Measurements from ENCODE around the gene RHOC. TPM values are rescaled to one million over a fixed set of nuclear protein-coding genes. Genes with fewer than 3 reads are reported as not detected.
"Not testable (repeated sequence)": the region's sequence is repeated elsewhere in the genome, so short reads cannot be mapped to it uniquely, and the experiment has no call there.

The RHOC gene
- total RNA-seq, 1 experiment from 2014 or later, result 405 TPM

DNA sequence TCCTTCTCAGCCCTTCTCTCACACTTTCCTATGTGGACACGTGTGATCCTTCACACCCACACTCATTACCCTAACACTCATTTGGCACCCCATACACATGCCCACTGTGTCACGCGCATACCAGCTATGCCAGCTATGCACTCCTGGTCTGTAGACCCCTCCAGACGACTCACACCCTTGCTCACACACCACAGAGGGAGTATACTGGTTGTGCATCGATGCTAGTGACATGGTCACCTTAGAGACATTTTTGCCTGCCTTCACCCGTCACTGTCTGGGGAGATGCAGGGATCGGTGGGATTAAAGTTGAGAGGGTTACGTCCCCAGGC, 16.5 kb upstream of the RHOC start:
- CTCF ChIA-PET, result no interaction called here
- no peaks in the 10 kb centered on the region for H3F3A ChIP-seq (ENCODE audit: low read length, unreplicated experiment)
- no peak overlapping the region for H3K4me3 ChIP-seq (ENCODE audit: low read length)
- no peak for ATAC-seq
- BruUV-seq (replicated peaks), result no TSS peak
- H3K4me1 ChIP-seq (ENCODE audit: insufficient read depth, low read length), result peaks cover 3% of the 10 kb centered on the region; the same call in 1 of the 2 replicates
- no peak overlapping the region for H3K27ac ChIP-seq (ENCODE audit: low read length)
- H4K20me1 ChIP-seq (ENCODE audit: low read length), result no peaks in the 10 kb centered on the region
- H2AFZ ChIP-seq (ENCODE audit: low read length), result no peak overlapping the region
- intact Hi-C loops (cut with micrococcal nuclease), result no loop called here
- H3K27me3 ChIP-seq (ENCODE audit: low read length), result no peaks in the 10 kb centered on the region
- POLR2A ChIA-PET (ENCODE audit: unreplicated experiment), result no interaction called here
- H3K4me2 ChIP-seq (ENCODE audit: low read length), result no peak overlapping the region
- DNase-seq, result no peak
- H3K9me2 ChIP-seq (replicated peaks; ENCODE audit: low read length), result no peaks in the 10 kb centered on the region
- no peaks in the 10 kb centered on the region for H3K79me2 ChIP-seq (ENCODE audit: low read length)
- no peak overlapping the region for H3K9ac ChIP-seq (ENCODE audit: low read length)
- TF ChIP-seq EZH2 (IDR thresholded peaks at IDR 0.05; ENCODE audit: low read length, unreplicated experiment) (no peak), EZH2phosphoT487 (IDR thresholded peaks at IDR 0.05; ENCODE audit: borderline replicate concordance, low read length) (no peak), CTCF (conservative IDR thresholded peaks at IDR 0.05; ENCODE audit: low read depth, low read length) (no peak)
- H3K36me3 ChIP-seq (ENCODE audit: low read depth, low read length), result no peaks in the 10 kb centered on the region
- no peaks in the 10 kb centered on the region for H3K9me3 ChIP-seq (ENCODE audit: low read length)

GRCh38 chr1:112722601-112723510, 15.9 kb upstream of the RHOC start:
- BruUV-seq (replicated peaks), result no TSS peak
- Histone ChIP-seq H3K36me3 (ENCODE audit: low read depth, low read length) (no peaks in the 10 kb centered on the region), H3F3A (ENCODE audit: low read length, unreplicated experiment) (no peaks in the 10 kb centered on the region), H4K20me1 (ENCODE audit: low read length) (no peaks in the 10 kb centered on the region), H3K9me3 (ENCODE audit: low read length) (no peaks in the 10 kb centered on the region), H3K4me2 (ENCODE audit: low read length) (no peak overlapping the region), H3K79me2 (ENCODE audit: low read length) (no peaks in the 10 kb centered on the region), H3K27me3 (ENCODE audit: low read length) (no peaks in the 10 kb centered on the region), H3K4me1 (ENCODE audit: insufficient read depth, low read length) (peaks cover 3% of the 10 kb centered on the region; the same call in 1 of the 2 replicates), H3K4me3 (ENCODE audit: low read length) (no peak overlapping the region), H3K9ac (ENCODE audit: low read length) (no peak overlapping the region), H3K9me2 (replicated peaks; ENCODE audit: low read length) (no peaks in the 10 kb centered on the region), H2AFZ (ENCODE audit: low read length) (no peak overlapping the region), H3K27ac (ENCODE audit: low read length) (no peak overlapping the region)
- DNase-seq (no peak), ATAC-seq (no peak)
- CTCF ChIA-PET, result no interaction called here
- no peak for TF ChIP-seq CTCF (conservative IDR thresholded peaks at IDR 0.05; ENCODE audit: low read depth, low read length)
- TF ChIP-seq EZH2phosphoT487 (IDR thresholded peaks at IDR 0.05; ENCODE audit: borderline replicate concordance, low read length), result no peak
- TF ChIP-seq EZH2 (IDR thresholded peaks at IDR 0.05; ENCODE audit: low read length, unreplicated experiment), result no peak
- POLR2A ChIA-PET (ENCODE audit: unreplicated experiment), result no interaction called here
- intact Hi-C loops (cut with micrococcal nuclease), result no loop called here

DNA sequence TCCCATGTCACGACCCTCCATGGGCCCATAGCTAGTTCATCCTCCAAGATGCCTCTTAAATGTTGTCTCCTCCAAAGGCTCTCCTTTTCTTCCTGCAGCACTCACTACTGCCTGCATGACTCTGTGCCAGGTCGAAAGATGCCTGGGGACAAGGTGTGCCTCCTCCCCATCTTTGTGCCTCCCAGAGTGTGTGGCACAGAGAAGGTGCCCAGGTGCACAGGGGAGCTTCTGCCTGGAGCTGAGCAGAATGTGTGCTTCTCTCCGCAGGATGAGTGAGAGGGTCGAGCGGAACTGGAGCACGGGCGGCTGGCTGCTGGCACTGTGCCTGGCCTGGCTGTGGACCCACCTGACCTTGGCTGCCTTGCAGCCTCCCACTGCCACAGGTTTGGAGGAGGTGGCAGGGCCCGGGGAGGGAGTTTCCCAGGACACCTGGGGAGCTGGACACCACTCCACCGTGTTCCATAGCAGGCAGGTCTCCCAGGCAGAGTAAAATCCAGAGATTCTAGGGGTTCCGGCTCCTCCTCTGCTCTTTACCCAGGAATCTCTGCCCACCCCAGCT, 15.1 kb upstream of the RHOC start:
- DNase-seq, result no peak
- H3K4me3 ChIP-seq (ENCODE audit: low read length), result no peak overlapping the region
- no peaks in the 10 kb centered on the region for H4K20me1 ChIP-seq (ENCODE audit: low read length)
- no peaks in the 10 kb centered on the region for H3K36me3 ChIP-seq (ENCODE audit: low read depth, low read length)
- H3F3A ChIP-seq (ENCODE audit: low read length, unreplicated experiment), result no peaks in the 10 kb centered on the region
- H3K27ac ChIP-seq (ENCODE audit: low read length), result no peak overlapping the region
- intact Hi-C loops (cut with micrococcal nuclease), result no loop called here
- POLR2A ChIA-PET (ENCODE audit: unreplicated experiment), result no interaction called here
- no peaks in the 10 kb centered on the region for H3K9me3 ChIP-seq (ENCODE audit: low read length)
- no peak overlapping the region for H2AFZ ChIP-seq (ENCODE audit: low read length)
- no peaks in the 10 kb centered on the region for H3K9me2 ChIP-seq (replicated peaks; ENCODE audit: low read length)
- no peak for TF ChIP-seq CTCF (conservative IDR thresholded peaks at IDR 0.05; ENCODE audit: low read depth, low read length)
- no peak for TF ChIP-seq EZH2 (IDR thresholded peaks at IDR 0.05; ENCODE audit: low read length, unreplicated experiment)
- no peak for TF ChIP-seq EZH2phosphoT487 (IDR thresholded peaks at IDR 0.05; ENCODE audit: borderline replicate concordance, low read length)
- no peak for ATAC-seq
- CTCF ChIA-PET, result no interaction called here
- H3K4me2 ChIP-seq (ENCODE audit: low read length), result no peak overlapping the region
- peaks cover 3% of the 10 kb centered on the region; the same call in 1 of the 2 replicates for H3K4me1 ChIP-seq (ENCODE audit: insufficient read depth, low read length)
- no TSS peak for BruUV-seq (replicated peaks)
- no peak overlapping the region for H3K9ac ChIP-seq (ENCODE audit: low read length)
- H3K27me3 ChIP-seq (ENCODE audit: low read length), result no peaks in the 10 kb centered on the region
- no peaks in the 10 kb centered on the region for H3K79me2 ChIP-seq (ENCODE audit: low read length)

- H3K4me1 ChIP-seq (ENCODE audit: insufficient read depth, low read length); POLR2A ChIA-PET (ENCODE audit: unreplicated experiment); H3K27ac ChIP-seq (ENCODE audit: low read length); BruUV-seq (replicated peaks); H3K9me3 ChIP-seq (ENCODE audit: low read length); ATAC-seq; H3K79me2 ChIP-seq (ENCODE audit: low read length); H3K27me3 ChIP-seq (ENCODE audit: low read length); H3K9me2 ChIP-seq (replicated peaks; ENCODE audit: low read length); intact Hi-C loops (cut with micrococcal nuclease); H3K9ac ChIP-seq (ENCODE audit: low read length); DNase-seq; H4K20me1 ChIP-seq (ENCODE audit: low read length); CTCF ChIA-PET; H3K36me3 ChIP-seq (ENCODE audit: low read depth, low read length); H2AFZ ChIP-seq (ENCODE audit: low read length); H3K4me2 ChIP-seq (ENCODE audit: low read length); H3F3A ChIP-seq (ENCODE audit: low read length, unreplicated experiment); H3K4me3 ChIP-seq (ENCODE audit: low read length): not testable (repeated sequence)
These were observed 14.4 kb upstream of the RHOC start for GRCh38 chr1:112721294-112721693.
